ENCODE data around the gene ADRA2A.

Gene ADRA2A

GRCh38 chr10:111083222-111084095 is 6.6 kb downstream of the ADRA2A start:
- DNase-seq: no peak

- DNase-seq: no peak
Measured at GRCh38 chr10:111084366-111085255, 7.8 kb downstream of the ADRA2A start.

GRCh38 chr10:111085690-111086353 is 9.0 kb downstream of the ADRA2A start:
- no peak for DNase-seq

- no peak for DNase-seq
Measured at GRCh38 chr10:111086574-111086973, 9.7 kb downstream of the ADRA2A start.

GRCh38 chr10:111087331-111087756 is 10.5 kb downstream of the ADRA2A start:
- DNase-seq: no peak

- no peak for DNase-seq
Measured at GRCh38 chr10:111087968-111088505, 11.2 kb downstream of the ADRA2A start.

GRCh38 chr10:111089293-111089692 is 12.5 kb downstream of the ADRA2A start:
- no peak for DNase-seq

- DNase-seq: no peak
Measured at GRCh38 chr10:111091833-111092232, 15.0 kb downstream of the ADRA2A start.

- DNase-seq: no peak
Measured at GRCh38 chr10:111093741-111094380, 17.0 kb downstream of the ADRA2A start.

- DNase-seq: no peak
Measured at GRCh38 chr10:111098679-111099437, 22.0 kb downstream of the ADRA2A start.

GRCh38 chr10:111100198-111100597 is 23.4 kb downstream of the ADRA2A start:
- DNase-seq: no peak

GRCh38 chr10:111101796-111102195 is 25.0 kb downstream of the ADRA2A start:
- no peak for DNase-seq

- no peak for DNase-seq
Measured at GRCh38 chr10:111102359-111102837, 25.6 kb downstream of the ADRA2A start.

- no peak for DNase-seq
Measured at GRCh38 chr10:111103196-111103840, 26.5 kb downstream of the ADRA2A start.

GRCh38 chr10:111104811-111105210 is 28.0 kb downstream of the ADRA2A start:
- DNase-seq: no peak

GRCh38 chr10:111106081-111106480 is 29.3 kb downstream of the ADRA2A start:
- DNase-seq: no peak

GRCh38 chr10:111107023-111107422 is 30.2 kb downstream of the ADRA2A start:
- DNase-seq: no peak

GRCh38 chr10:111107846-111108245 is 31.0 kb downstream of the ADRA2A start:
- DNase-seq: no peak

- DNase-seq: no peak
Measured at GRCh38 chr10:111108441-111108840, 31.6 kb downstream of the ADRA2A start.

- DNase-seq: no peak
Measured at GRCh38 chr10:111109501-111110242, 32.8 kb downstream of the ADRA2A start.
